ENCODE results near the gene PLA2G3. TPM values are rescaled to one million over a fixed set of nuclear protein-coding genes. Genes with fewer than 3 reads are reported as not detected.
A peak's percentile ranks its signal among the peaks of the same experiment; 100 is the strongest.

Gene PLA2G3
- total RNA-seq, 1 donor from 2014 or later = 0.51 TPM

GRCh38 chr22:31144223-31144622 is 3.9 kb upstream of the PLA2G3 start:
- DNase-seq = no peak

- DNase-seq = peak; percentile 53
Measured at GRCh38 chr22:31143537-31143936, 3.2 kb upstream of the PLA2G3 start.

DNA sequence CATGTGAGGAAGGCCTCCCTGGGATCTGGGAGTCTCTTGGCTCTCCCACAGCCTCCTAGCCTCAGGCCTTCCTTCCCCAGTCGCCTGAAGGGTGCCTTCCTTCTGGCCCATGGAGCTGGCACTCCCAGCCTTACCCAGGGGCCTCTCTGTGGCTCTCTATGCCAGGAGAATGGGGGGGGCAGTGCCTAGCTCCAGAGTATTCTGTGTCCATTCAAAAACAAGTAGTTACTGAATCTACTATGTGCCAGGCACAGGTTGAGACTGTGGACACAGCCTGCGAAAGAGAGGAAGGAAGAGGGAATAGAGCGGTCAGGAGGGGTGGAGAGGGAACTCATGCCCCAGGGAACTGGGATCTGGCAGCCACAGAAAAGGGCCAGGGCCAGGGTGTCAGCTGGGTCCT is 2.7 kb upstream of the PLA2G3 start:
- no peak for DNase-seq

DNA sequence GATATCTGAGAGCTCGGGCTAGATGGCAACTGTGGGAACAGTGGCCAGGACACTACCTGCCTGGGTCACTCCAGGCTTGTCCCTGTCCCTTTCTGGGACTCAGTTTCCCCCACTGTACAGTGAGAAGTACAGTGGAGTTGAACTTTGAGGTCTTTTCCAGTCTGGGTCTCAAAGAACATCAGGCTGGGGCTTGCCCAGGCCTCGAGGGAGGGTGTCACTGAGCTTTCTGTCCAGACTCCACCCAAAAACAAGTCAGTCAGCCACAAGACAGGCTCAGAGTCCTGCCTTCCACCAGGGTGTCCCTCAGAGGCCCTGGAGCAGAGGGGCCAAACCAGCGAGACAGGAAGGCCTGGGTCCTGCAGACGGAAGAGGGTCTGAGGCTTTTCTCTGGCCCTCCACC is 2.0 kb upstream of the PLA2G3 start:
- peak; percentile 27 for DNase-seq

- DNase-seq = no peak
Measured at GRCh38 chr22:31141551-31141950, 1.2 kb upstream of the PLA2G3 start.

DNA sequence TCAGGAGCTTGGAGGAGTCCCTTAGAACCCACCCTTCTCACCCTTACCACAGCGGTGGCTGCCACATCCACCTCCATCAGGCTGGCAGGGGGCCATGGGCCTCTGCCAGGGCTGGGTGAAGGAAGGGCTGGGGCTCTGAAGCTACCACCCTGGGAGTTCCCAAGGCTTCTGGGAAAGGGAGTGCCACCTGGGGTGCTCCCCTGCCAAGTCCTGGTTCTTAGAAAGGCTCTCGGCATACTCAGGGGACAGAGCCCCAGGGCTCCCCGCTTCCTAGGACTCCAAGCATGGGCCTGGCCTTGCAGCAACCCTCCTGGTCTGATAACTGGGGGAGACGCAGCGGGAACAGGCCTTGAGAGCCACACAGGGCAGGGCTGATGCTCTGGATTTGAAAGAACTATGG is 438 bp upstream of the PLA2G3 start:
- DNase-seq = no peak

GRCh38 chr22:31139066-31139465 is 1.2 kb downstream of the PLA2G3 start:
- DNase-seq = no peak

DNA sequence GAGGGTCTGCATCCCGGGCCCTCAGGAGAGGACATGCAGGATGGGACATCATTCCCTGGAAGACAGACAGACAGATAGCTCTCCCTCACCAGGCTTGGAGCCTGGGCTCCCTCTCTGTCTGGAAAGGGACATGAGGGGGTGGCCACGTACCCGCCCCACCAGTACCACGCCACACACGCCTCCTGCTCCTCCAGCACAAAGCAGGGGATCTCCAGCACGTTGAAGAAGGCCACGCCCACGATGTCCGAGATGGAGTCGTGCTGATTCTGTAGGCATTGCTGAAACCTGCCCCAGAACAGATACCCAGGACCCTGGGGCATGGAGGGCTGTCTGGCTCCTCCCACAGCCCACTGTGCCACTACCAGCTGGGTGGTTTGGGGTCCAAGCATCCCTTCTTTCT is 2.2 kb downstream of the PLA2G3 start:
- DNase-seq = no peak

DNA sequence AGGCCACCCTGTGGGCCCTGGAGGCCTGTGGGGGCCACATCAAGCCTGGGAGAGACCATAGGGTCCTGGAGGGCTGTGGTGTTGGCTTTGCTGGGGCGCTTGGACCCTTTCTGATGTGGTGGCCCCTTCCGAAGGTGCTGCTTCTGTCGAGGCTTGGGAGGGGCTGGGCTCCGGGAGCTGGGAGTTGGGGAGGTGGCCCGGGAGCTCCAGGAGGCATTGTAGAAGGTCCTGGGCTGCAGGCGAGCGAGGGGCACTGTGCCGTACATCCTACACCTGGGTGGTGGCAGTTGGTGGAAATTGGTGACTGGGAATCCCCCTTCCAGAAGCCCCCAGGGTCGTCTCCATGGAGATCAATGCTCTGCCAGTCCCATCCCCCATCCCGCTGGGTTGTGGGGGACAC is 2.6 kb downstream of the PLA2G3 start:
- DNase-seq = no peak

- DNase-seq = no peak
Measured at GRCh38 chr22:31136711-31137110, 3.6 kb downstream of the PLA2G3 start.

GRCh38 chr22:31136155-31136554 is 4.2 kb downstream of the PLA2G3 start:
- DNase-seq = no peak

GRCh38 chr22:31135706-31136105 is 4.6 kb downstream of the PLA2G3 start:
- DNase-seq = no peak

DNA sequence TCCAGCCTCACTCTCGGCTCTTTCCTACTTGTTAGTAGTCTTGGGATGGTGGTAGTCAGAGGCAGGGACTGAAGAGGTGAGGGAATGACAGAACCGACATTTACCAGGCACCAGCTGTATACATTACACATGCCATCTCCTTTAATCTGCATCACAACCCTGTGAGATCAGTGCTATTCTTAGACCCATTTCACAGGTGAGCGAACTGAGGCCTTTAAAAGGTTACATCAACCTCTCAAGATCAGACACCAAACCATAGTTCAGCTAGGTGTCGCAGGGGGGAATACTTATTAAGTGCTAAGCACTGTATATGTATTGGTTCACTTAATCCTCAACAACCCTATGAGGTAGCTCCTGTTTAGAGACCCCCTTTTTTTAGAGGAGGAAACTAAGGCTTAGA is 5.6 kb downstream of the PLA2G3 start:
- no peak for DNase-seq

DNA sequence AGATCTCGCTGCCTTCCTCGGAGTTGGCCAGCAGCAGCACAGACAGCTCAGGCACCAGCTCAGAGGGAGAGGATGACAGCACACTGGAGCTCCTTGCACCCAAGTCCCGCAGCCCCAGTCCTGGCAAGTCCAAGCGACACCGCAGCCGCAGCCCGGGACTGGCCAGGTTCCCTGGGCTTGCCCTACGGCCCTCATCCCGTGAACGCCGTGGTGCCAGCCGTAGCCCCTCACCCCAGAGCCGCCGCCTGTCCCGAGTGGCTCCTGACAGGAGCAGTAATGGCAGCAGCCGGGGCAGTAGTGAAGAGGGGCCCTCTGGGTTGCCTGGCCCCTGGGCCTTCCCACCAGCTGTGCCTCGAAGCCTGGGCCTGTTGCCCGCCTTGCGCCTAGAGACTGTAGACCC is 6.4 kb downstream of the PLA2G3 start:
- no peak for DNase-seq

GRCh38 chr22:31130873-31131272 is 9.4 kb downstream of the PLA2G3 start:
- DNase-seq = no peak

- DNase-seq = no peak
Measured at GRCh38 chr22:31128156-31128555, 12.2 kb downstream of the PLA2G3 start.

GRCh38 chr22:31127181-31127772 is 13.0 kb downstream of the PLA2G3 start:
- DNase-seq = no peak

GRCh38 chr22:31126869-31127175 is 13.5 kb downstream of the PLA2G3 start:
- no peak for DNase-seq

DNA sequence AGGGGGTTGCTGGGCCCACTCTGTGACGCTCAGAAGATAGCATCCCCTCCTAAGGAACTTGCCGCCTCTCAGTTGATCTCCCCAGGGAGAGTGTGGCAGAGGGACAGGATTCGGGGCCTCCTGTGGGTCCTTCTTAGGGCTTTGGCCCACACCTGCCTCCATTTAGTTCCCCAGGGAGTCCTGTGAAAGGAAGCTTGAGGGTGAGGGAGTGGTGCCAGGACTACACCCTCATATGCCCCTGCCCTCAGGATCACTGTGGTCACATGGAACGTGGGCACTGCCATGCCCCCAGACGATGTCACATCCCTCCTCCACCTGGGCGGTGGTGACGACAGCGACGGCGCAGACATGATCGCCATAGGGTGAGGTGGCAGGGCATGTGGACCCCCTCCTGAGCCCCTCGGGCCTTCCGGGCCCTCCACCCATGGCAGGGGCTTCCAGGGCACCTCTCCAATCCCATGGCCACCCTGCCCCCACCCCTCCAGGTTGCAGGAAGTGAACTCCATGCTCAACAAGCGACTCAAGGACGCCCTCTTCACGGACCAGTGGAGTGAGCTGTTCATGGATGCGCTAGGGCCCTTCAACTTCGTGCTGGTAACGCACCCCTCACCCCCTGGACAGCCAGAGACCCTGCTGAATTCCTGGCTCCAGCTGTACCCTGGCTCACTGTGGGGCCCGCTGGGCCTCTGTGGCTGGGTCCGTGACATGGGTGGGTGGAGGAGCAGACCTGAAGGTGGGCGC is 14.0 kb downstream of the PLA2G3 start:
- DNase-seq = no peak

- DNase-seq = no peak
Measured at GRCh38 chr22:31125521-31126117, 14.7 kb downstream of the PLA2G3 start.

DNA sequence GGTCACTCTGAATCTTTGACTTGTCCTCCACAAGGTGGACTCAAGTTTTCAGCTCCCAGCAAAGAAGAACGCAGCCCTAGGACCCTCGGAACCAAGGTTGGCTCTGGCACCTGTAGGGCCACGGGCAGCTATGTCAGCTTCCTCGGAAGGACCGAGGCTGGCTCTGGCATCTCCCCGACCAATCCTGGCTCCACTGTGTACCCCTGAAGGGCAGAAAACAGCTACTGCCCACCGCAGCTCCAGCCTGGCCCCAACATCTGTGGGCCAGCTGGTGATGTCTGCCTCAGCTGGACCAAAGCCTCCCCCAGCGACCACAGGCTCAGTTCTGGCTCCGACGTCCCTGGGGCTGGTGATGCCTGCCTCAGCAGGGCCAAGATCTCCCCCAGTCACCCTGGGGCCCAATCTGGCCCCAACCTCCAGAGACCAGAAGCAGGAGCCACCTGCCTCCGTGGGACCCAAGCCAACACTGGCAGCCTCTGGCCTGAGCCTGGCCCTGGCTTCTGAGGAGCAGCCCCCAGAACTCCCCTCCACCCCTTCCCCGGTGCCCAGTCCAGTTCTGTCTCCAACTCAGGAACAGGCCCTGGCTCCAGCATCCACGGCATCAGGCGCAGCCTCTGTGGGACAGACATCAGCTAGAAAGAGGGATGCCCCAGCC is 15.4 kb downstream of the PLA2G3 start:
- no peak for DNase-seq

DNA sequence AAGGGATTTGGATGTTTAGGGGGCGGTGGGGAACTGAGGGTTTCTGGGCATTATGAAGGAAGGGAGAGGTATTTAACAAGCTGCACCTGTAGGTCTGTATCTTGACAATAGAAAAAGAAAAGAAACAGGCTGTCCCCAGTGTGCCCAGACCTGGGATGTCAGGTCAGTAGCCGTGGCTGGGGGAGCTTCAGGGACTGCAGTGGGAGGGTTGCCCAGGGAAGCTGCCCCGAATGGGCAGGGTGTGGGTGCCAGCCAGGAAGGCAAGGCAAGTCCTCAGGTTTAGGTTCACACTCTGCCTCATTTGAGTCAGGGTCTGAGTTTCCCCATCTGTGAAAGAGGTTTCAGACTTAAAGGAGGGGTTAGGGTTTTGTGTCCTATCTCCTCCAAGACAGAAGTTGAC is 16.0 kb downstream of the PLA2G3 start:
- DNase-seq = no peak

DNA sequence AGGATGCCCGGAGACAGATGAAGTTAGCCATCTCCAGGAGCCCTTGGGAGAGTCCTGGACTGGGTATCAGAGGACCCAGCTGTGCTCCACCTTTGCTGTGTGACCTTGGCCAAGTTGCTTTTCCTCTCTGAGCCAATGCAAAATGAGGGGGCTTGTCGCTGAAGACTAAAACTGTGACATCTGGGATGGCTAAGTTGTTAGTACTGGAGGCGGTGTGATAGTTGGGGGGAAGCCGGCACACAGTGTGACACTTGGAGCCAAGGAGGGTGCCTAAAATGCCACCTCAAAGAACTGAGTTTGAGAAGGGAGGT is 17.1 kb downstream of the PLA2G3 start:
- no peak for DNase-seq

Data from tongue (tissue), 2 donors.